Keratinocyte (primary cell): Measurements from ENCODE around the gene EGFR. TPM values are rescaled to one million over a fixed set of nuclear protein-coding genes. Genes with fewer than 3 reads are reported as not detected.

ENCODE experiments used
- DNase-seq: peaks from one replicate; pipeline ENCODE4 v3.0.0-alpha.2; 2011; ENCODE audit warnings: low read depth, missing footprints, low spot score
- FAIRE-seq: peaks from 2 replicates; lab custom pipeline; 2011; peaks lifted over from hg19 to GRCh38; lab: Jason Lieb, UNC
- H2AFZ ChIP-seq: 2 replicates; pipeline ENCODE4 v1.6.0; 2012; ENCODE audit warnings: low read length, control low read depth, inconsistent platforms; ENCODE audit not compliant: control insufficient read depth
- H3K27ac ChIP-seq: 2 replicates; pipeline ENCODE4 v1.5.1; 2011; ENCODE audit warnings: low read length; ENCODE audit not compliant: control insufficient read depth, insufficient read depth
- H3K27me3 ChIP-seq: 3 replicates; pipeline ENCODE4 v1.6.0; 2011; ENCODE audit warnings: low read length; ENCODE audit not compliant: control insufficient read depth, insufficient read depth; ENCODE audit errors: extremely low read depth
- H3K36me3 ChIP-seq, 2 experiments: 2 replicates in 1 of 2; 3 replicates in 1 of 2; pipeline ENCODE4 v1.5.1; 2011; ENCODE audit warnings: low read length in 2 of 2, mild to moderate bottlenecking in 1 of 2; ENCODE audit not compliant: control insufficient read depth in 2 of 2, insufficient read depth in 2 of 2; ENCODE audit errors: extremely low read depth in 1 of 2
- H3K4me1 ChIP-seq: 3 replicates; pipeline ENCODE4 v1.5.1; 2011; ENCODE audit warnings: low read length; ENCODE audit not compliant: control insufficient read depth, insufficient read depth; ENCODE audit errors: extremely low read depth
- H3K4me2 ChIP-seq: 3 replicates; pipeline ENCODE4 v1.6.0; 2011; ENCODE audit warnings: low read depth, low read length; ENCODE audit not compliant: control insufficient read depth, insufficient read depth; ENCODE audit errors: extremely low read depth
- H3K4me3 ChIP-seq, 3 experiments: fragments of 200-600 bp in 1 of 3; sonication (generic) in 1 of 3; 2 replicates in 2 of 3; 3 replicates in 1 of 3; pipeline ENCODE4 v1.5.1; 2011 to 2016; ENCODE audit warnings: low read length in 3 of 3, mild to moderate bottlenecking in 3 of 3, control low read depth in 2 of 3, inconsistent platforms in 1 of 3, low read depth in 1 of 3, mixed read lengths in 1 of 3, mixed run types in 1 of 3, moderate library complexity in 1 of 3; ENCODE audit not compliant: control insufficient read depth in 2 of 3, insufficient read depth in 2 of 3; ENCODE audit errors: extremely low read depth in 1 of 3
- H3K79me2 ChIP-seq: 2 replicates; pipeline ENCODE4 v1.6.0; 2012; ENCODE audit warnings: low read length; ENCODE audit not compliant: control insufficient read depth, insufficient read depth
- H3K9ac ChIP-seq: 3 replicates; pipeline ENCODE4 v1.6.0; 2011; ENCODE audit warnings: low read length; ENCODE audit not compliant: control insufficient read depth, insufficient read depth; ENCODE audit errors: extremely low read depth
- H3K9me1 ChIP-seq: 3 replicates; pipeline ENCODE4 v1.6.0; 2011; ENCODE audit warnings: low read length; ENCODE audit not compliant: control insufficient read depth, insufficient read depth; ENCODE audit errors: extremely low read depth
- H3K9me3 ChIP-seq: 2 replicates; pipeline ENCODE4 v1.5.1; 2012; ENCODE audit warnings: low read depth, low read length; ENCODE audit not compliant: control insufficient read depth
- H4K20me1 ChIP-seq: 3 replicates; pipeline ENCODE4 v1.6.0; 2011; ENCODE audit warnings: low read length; ENCODE audit not compliant: control insufficient read depth, insufficient read depth; ENCODE audit errors: extremely low read depth
- EZH2 ChIP-seq: IDR thresholded peaks from one replicate; pipeline ENCODE4 v1.6.1; 2012; ENCODE audit warnings: inconsistent platforms, mild to moderate bottlenecking, low read length, moderate library complexity
- dilution Hi-C: fragments of 300-500 bp; cut with MboI; formaldehyde crosslinking; loops from one replicate; pipeline ENCODE4 v1.7.0; 2020; ENCODE audit warnings: low sequenced_read_pairs; ENCODE audit not compliant: extremely low pct_ligation_motif_present
- polyA plus RNA-seq, 5 experiments: library from polyadenylated mRNA; depleted of rRNA in 3 of 5; stranded (reverse) in 3 of 5; stranded (forward) in 1 of 5; unstranded in 1 of 5; fragments of >200 nt; gene quantifications; 1 replicate in 1 of 5; 2 replicates in 3 of 5; 3 replicates in 1 of 5; pipeline versions ENCODE4 v1.2.1 to v1.2.3, GENCODE V29; 2011 to 2012; ENCODE audit warnings: missing spikeins in 2 of 5, low read depth in 1 of 5, low replicate concordance in 1 of 5
- TF ChIP-seq, protein P1 (sequence below), 3 experiments: IDR thresholded peaks in 1 of 3; conservative IDR thresholded peaks in 1 of 3; optimal IDR thresholded peaks in 1 of 3; 2 replicates in 2 of 3; 3 replicates in 1 of 3; pipeline versions ENCODE3 to v1.5.1; 2011; ENCODE audit warnings: low read length in 3 of 3, mild to moderate bottlenecking in 3 of 3, moderate library complexity in 2 of 3, control low read depth in 1 of 3, inconsistent platforms in 1 of 3; ENCODE audit not compliant: insufficient read depth in 2 of 3; ENCODE audit errors: extremely low read depth in 1 of 3

EGFR gene
- polyA plus RNA-seq, 1 donor (not counting 4 experiments of a cell fraction or from before 2014, with no cell fraction given) = 120 TPM

GRCh38 chr7:55006499-55006898, 12.3 kb upstream of the EGFR start:
- Histone ChIP-seq H3K36me3 (no peaks in the 10 kb centered on the region), H3K27ac (no peak overlapping the region), H3K27me3 (no peaks in the 10 kb centered on the region), H3K4me2 (no peak overlapping the region), H4K20me1 (no peaks in the 10 kb centered on the region), H3K4me1 (no peaks in the 10 kb centered on the region), H2AFZ (no peak overlapping the region), H3K9ac (no peak overlapping the region), H3K4me3 (no peak overlapping the region), H3K9me1 (no peaks in the 10 kb centered on the region), H3K9me3 (no peaks in the 10 kb centered on the region), H3K79me2 (no peaks in the 10 kb centered on the region)
- TF ChIP-seq, protein P1, sequence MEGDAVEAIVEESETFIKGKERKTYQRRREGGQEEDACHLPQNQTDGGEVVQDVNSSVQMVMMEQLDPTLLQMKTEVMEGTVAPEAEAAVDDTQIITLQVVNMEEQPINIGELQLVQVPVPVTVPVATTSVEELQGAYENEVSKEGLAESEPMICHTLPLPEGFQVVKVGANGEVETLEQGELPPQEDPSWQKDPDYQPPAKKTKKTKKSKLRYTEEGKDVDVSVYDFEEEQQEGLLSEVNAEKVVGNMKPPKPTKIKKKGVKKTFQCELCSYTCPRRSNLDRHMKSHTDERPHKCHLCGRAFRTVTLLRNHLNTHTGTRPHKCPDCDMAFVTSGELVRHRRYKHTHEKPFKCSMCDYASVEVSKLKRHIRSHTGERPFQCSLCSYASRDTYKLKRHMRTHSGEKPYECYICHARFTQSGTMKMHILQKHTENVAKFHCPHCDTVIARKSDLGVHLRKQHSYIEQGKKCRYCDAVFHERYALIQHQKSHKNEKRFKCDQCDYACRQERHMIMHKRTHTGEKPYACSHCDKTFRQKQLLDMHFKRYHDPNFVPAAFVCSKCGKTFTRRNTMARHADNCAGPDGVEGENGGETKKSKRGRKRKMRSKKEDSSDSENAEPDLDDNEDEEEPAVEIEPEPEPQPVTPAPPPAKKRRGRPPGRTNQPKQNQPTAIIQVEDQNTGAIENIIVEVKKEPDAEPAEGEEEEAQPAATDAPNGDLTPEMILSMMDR (optimal IDR thresholded peaks at IDR 0.05 in 1 of 3, IDR thresholded peaks at IDR 0.05 in 1 of 3, conservative IDR thresholded peaks at IDR 0.05 in 1 of 3; ENCODE audit: extremely low read depth in 1 of 3, insufficient read depth in 2 of 3, low read length in 3 of 3) = no peak
- TF ChIP-seq EZH2 = no peak
- FAIRE-seq (no peak), DNase-seq (no peak)
- dilution Hi-C loops = no loop called here

GRCh38 chr7:55013851-55014250, 5.0 kb upstream of the EGFR start:
- no peak for FAIRE-seq
- dilution Hi-C loops = no loop called here

More at GRCh38 chr7:55013851-55014250, 5.0 kb upstream of the EGFR start:
- Histone ChIP-seq H3K9ac (no peak overlapping the region), H3K79me2 (peaks cover 1% of the 10 kb centered on the region), H3K4me3 (no peak overlapping the region), H2AFZ (no peak overlapping the region), H4K20me1 (no peaks in the 10 kb centered on the region), H3K4me2 (no peak overlapping the region), H3K4me1 (peaks cover 13% of the 10 kb centered on the region), H3K27me3 (no peaks in the 10 kb centered on the region), H3K9me3 (peaks cover 4% of the 10 kb centered on the region), H3K27ac (no peak overlapping the region), H3K9me1 (no peaks in the 10 kb centered on the region), H3K36me3 (no peaks in the 10 kb centered on the region)
- no peak for DNase-seq
- no peak for TF ChIP-seq EZH2
- TF ChIP-seq, protein P1 (optimal IDR thresholded peaks at IDR 0.05 in 1 of 3, IDR thresholded peaks at IDR 0.05 in 1 of 3, conservative IDR thresholded peaks at IDR 0.05 in 1 of 3; ENCODE audit: extremely low read depth in 1 of 3, insufficient read depth in 2 of 3, low read length in 3 of 3) = no peak
